ENCODE data around the gene DHDH.

GRCh38 chr19:48890551-48890950 lies 42.9 kb upstream of the DHDH start:
- TF ChIP-seq, protein P1, sequence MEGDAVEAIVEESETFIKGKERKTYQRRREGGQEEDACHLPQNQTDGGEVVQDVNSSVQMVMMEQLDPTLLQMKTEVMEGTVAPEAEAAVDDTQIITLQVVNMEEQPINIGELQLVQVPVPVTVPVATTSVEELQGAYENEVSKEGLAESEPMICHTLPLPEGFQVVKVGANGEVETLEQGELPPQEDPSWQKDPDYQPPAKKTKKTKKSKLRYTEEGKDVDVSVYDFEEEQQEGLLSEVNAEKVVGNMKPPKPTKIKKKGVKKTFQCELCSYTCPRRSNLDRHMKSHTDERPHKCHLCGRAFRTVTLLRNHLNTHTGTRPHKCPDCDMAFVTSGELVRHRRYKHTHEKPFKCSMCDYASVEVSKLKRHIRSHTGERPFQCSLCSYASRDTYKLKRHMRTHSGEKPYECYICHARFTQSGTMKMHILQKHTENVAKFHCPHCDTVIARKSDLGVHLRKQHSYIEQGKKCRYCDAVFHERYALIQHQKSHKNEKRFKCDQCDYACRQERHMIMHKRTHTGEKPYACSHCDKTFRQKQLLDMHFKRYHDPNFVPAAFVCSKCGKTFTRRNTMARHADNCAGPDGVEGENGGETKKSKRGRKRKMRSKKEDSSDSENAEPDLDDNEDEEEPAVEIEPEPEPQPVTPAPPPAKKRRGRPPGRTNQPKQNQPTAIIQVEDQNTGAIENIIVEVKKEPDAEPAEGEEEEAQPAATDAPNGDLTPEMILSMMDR (conservative IDR thresholded peaks at IDR 0.05 in 1 of 2, IDR thresholded peaks at IDR 0.05 in 1 of 2; ENCODE audit: extremely low read depth in 1 of 2, insufficient read depth in 1 of 2, low read depth in 1 of 2, low read length in 2 of 2): no peak
- TF ChIP-seq EZH2 (IDR thresholded peaks at IDR 0.05; ENCODE audit: borderline replicate concordance, low read length): no peak

Data from mammary epithelial cell (primary cell).